ENCODE measurements around the gene BAMBI.

Gene BAMBI

GRCh38 chr10:28674782-28675181 is 2.5 kb upstream of the BAMBI start:
- Histone ChIP-seq H3K9ac (ENCODE audit: low read depth in 1 of 2, low read length in 2 of 2) (no peak overlapping the region), H3K4me1 (ENCODE audit: control insufficient read depth in 2 of 2, insufficient read depth in 2 of 2, low read length in 2 of 2) (peaks cover 7 to 13% of the 10 kb centered on the region in 2 donors), H3K4me3 (ENCODE audit: low read length in 2 of 2) (no peak overlapping the region), H3K9me3 (ENCODE audit: control insufficient read depth in 2 of 2, low read length in 2 of 2) (no peaks in the 10 kb centered on the region), H3K27me3 (ENCODE audit: control insufficient read depth in 2 of 2, insufficient read depth in 2 of 2, low read length in 2 of 2) (peaks cover 31 to 40% of the 10 kb centered on the region in 2 donors), H3K36me3 (ENCODE audit: control insufficient read depth in 2 of 2, insufficient read depth in 2 of 2, low read length in 2 of 2) (no peaks in the 10 kb centered on the region), H3K27ac (ENCODE audit: low read depth in 2 of 2, low read length in 2 of 2) (no peak overlapping the region)

GRCh38 chr10:28676326-28676967 is 874 bp upstream of the BAMBI start:
- Histone ChIP-seq H3K27me3 (ENCODE audit: control insufficient read depth in 2 of 2, insufficient read depth in 2 of 2, low read length in 2 of 2) (peaks cover 38 to 43% of the 10 kb centered on the region in 2 donors), H3K27ac (ENCODE audit: low read depth in 2 of 2, low read length in 2 of 2) (no peak overlapping the region), H3K4me3 (ENCODE audit: low read length in 2 of 2) (peak overlapping the region; percentile 46 to 48), H3K9ac (ENCODE audit: low read depth in 1 of 2, low read length in 2 of 2) (peak overlapping the region in 1 of 2 donors; percentile 2), H3K9me3 (ENCODE audit: control insufficient read depth in 2 of 2, low read length in 2 of 2) (no peaks in the 10 kb centered on the region), H3K4me1 (ENCODE audit: control insufficient read depth in 2 of 2, insufficient read depth in 2 of 2, low read length in 2 of 2) (peaks cover 12 to 17% of the 10 kb centered on the region in 2 donors), H3K36me3 (ENCODE audit: control insufficient read depth in 2 of 2, insufficient read depth in 2 of 2, low read length in 2 of 2) (no peaks in the 10 kb centered on the region)

- Histone ChIP-seq H3K9me3 (ENCODE audit: control insufficient read depth in 2 of 2, low read length in 2 of 2) (no peaks in the 10 kb centered on the region), H3K36me3 (ENCODE audit: control insufficient read depth in 2 of 2, insufficient read depth in 2 of 2, low read length in 2 of 2) (no peaks in the 10 kb centered on the region), H3K4me1 (ENCODE audit: control insufficient read depth in 2 of 2, insufficient read depth in 2 of 2, low read length in 2 of 2) (peaks cover 12 to 17% of the 10 kb centered on the region in 2 donors), H3K27ac (ENCODE audit: low read depth in 2 of 2, low read length in 2 of 2) (no peak overlapping the region), H3K27me3 (ENCODE audit: control insufficient read depth in 2 of 2, insufficient read depth in 2 of 2, low read length in 2 of 2) (peaks cover 40 to 46% of the 10 kb centered on the region in 2 donors), H3K9ac (ENCODE audit: low read depth in 1 of 2, low read length in 2 of 2) (peak overlapping the region; percentile 49 to 72), H3K4me3 (ENCODE audit: low read length in 2 of 2) (peak overlapping the region; percentile 71)
Observed at GRCh38 chr10:28677888-28678686, 766 bp downstream of the BAMBI start.

GRCh38 chr10:28678687-28679457 is 1.6 kb downstream of the BAMBI start:
- Histone ChIP-seq H3K27ac (ENCODE audit: low read depth in 2 of 2, low read length in 2 of 2) (no peak overlapping the region), H3K36me3 (ENCODE audit: control insufficient read depth in 2 of 2, insufficient read depth in 2 of 2, low read length in 2 of 2) (no peaks in the 10 kb centered on the region), H3K4me1 (ENCODE audit: control insufficient read depth in 2 of 2, insufficient read depth in 2 of 2, low read length in 2 of 2) (peaks cover 12 to 17% of the 10 kb centered on the region in 2 donors), H3K4me3 (ENCODE audit: low read length in 2 of 2) (peak overlapping the region; percentile 71), H3K27me3 (ENCODE audit: control insufficient read depth in 2 of 2, insufficient read depth in 2 of 2, low read length in 2 of 2) (peaks cover 38 to 40% of the 10 kb centered on the region in 2 donors), H3K9me3 (ENCODE audit: control insufficient read depth in 2 of 2, low read length in 2 of 2) (no peaks in the 10 kb centered on the region), H3K9ac (ENCODE audit: low read depth in 1 of 2, low read length in 2 of 2) (peak overlapping the region in 1 of 2 donors; percentile 72)

GRCh38 chr10:28679581-28680357 is 2.4 kb downstream of the BAMBI start:
- H3K9ac ChIP-seq (ENCODE audit: low read depth in 1 of 2, low read length in 2 of 2) = no peak overlapping the region
- H3K27me3 ChIP-seq (ENCODE audit: control insufficient read depth in 2 of 2, insufficient read depth in 2 of 2, low read length in 2 of 2) = peaks cover 38 to 40% of the 10 kb centered on the region in 2 donors
- H3K36me3 ChIP-seq (ENCODE audit: control insufficient read depth in 2 of 2, insufficient read depth in 2 of 2, low read length in 2 of 2) = no peaks in the 10 kb centered on the region
- H3K4me3 ChIP-seq (ENCODE audit: low read length in 2 of 2) = peak overlapping the region in 1 of 2 donors; percentile 49
- no peaks in the 10 kb centered on the region for H3K9me3 ChIP-seq (ENCODE audit: control insufficient read depth in 2 of 2, low read length in 2 of 2)
- H3K27ac ChIP-seq (ENCODE audit: low read depth in 2 of 2, low read length in 2 of 2) = no peak overlapping the region
- peaks cover 12 to 17% of the 10 kb centered on the region in 2 donors for H3K4me1 ChIP-seq (ENCODE audit: control insufficient read depth in 2 of 2, insufficient read depth in 2 of 2, low read length in 2 of 2)

- Histone ChIP-seq H3K36me3 (ENCODE audit: control insufficient read depth in 2 of 2, insufficient read depth in 2 of 2, low read length in 2 of 2) (no peaks in the 10 kb centered on the region), H3K9ac (ENCODE audit: low read depth in 1 of 2, low read length in 2 of 2) (no peak overlapping the region), H3K27ac (ENCODE audit: low read depth in 2 of 2, low read length in 2 of 2) (no peak overlapping the region), H3K27me3 (ENCODE audit: control insufficient read depth in 2 of 2, insufficient read depth in 2 of 2, low read length in 2 of 2) (peaks cover 34% of the 10 kb centered on the region in 2 donors), H3K4me3 (ENCODE audit: low read length in 2 of 2) (peak overlapping the region in 1 of 2 donors; percentile 49), H3K9me3 (ENCODE audit: control insufficient read depth in 2 of 2, low read length in 2 of 2) (no peaks in the 10 kb centered on the region), H3K4me1 (ENCODE audit: control insufficient read depth in 2 of 2, insufficient read depth in 2 of 2, low read length in 2 of 2) (peaks cover 12 to 17% of the 10 kb centered on the region in 2 donors)
Observed at GRCh38 chr10:28680358-28680752, 3.0 kb downstream of the BAMBI start.

GRCh38 chr10:28681291-28681763 is 4.0 kb downstream of the BAMBI start:
- Histone ChIP-seq H3K9ac (ENCODE audit: low read depth in 1 of 2, low read length in 2 of 2) (no peak overlapping the region), H3K27me3 (ENCODE audit: control insufficient read depth in 2 of 2, insufficient read depth in 2 of 2, low read length in 2 of 2) (peaks cover 25 to 30% of the 10 kb centered on the region in 2 donors), H3K4me1 (ENCODE audit: control insufficient read depth in 2 of 2, insufficient read depth in 2 of 2, low read length in 2 of 2) (peaks cover 12 to 17% of the 10 kb centered on the region in 2 donors), H3K36me3 (ENCODE audit: control insufficient read depth in 2 of 2, insufficient read depth in 2 of 2, low read length in 2 of 2) (no peaks in the 10 kb centered on the region), H3K27ac (ENCODE audit: low read depth in 2 of 2, low read length in 2 of 2) (no peak overlapping the region), H3K4me3 (ENCODE audit: low read length in 2 of 2) (peak overlapping the region in 1 of 2 donors; percentile 49), H3K9me3 (ENCODE audit: control insufficient read depth in 2 of 2, low read length in 2 of 2) (no peaks in the 10 kb centered on the region)

GRCh38 chr10:28681928-28682750 is 4.8 kb downstream of the BAMBI start:
- H3K27ac ChIP-seq (ENCODE audit: low read depth in 2 of 2, low read length in 2 of 2) = no peak overlapping the region
- H3K27me3 ChIP-seq (ENCODE audit: control insufficient read depth in 2 of 2, insufficient read depth in 2 of 2, low read length in 2 of 2) = peaks cover 19 to 24% of the 10 kb centered on the region in 2 donors
- H3K9me3 ChIP-seq (ENCODE audit: control insufficient read depth in 2 of 2, low read length in 2 of 2) = no peaks in the 10 kb centered on the region
- H3K9ac ChIP-seq (ENCODE audit: low read depth in 1 of 2, low read length in 2 of 2) = no peak overlapping the region
- no peak overlapping the region for H3K4me3 ChIP-seq (ENCODE audit: low read length in 2 of 2)
- H3K36me3 ChIP-seq (ENCODE audit: control insufficient read depth in 2 of 2, insufficient read depth in 2 of 2, low read length in 2 of 2) = no peaks in the 10 kb centered on the region
- peaks cover 11 to 12% of the 10 kb centered on the region in 2 donors for H3K4me1 ChIP-seq (ENCODE audit: control insufficient read depth in 2 of 2, insufficient read depth in 2 of 2, low read length in 2 of 2)
